ENCODE measurements around the gene ACTR5. TPM values are rescaled to one million over a fixed set of nuclear protein-coding genes. Genes with fewer than 3 reads are reported as not detected.

The ACTR5 gene
- total and polyA plus RNA-seq, 2 donors (not counting 1 experiment from before 2014, with no cell fraction given), result 4.4 to 5.9 TPM

DNA sequence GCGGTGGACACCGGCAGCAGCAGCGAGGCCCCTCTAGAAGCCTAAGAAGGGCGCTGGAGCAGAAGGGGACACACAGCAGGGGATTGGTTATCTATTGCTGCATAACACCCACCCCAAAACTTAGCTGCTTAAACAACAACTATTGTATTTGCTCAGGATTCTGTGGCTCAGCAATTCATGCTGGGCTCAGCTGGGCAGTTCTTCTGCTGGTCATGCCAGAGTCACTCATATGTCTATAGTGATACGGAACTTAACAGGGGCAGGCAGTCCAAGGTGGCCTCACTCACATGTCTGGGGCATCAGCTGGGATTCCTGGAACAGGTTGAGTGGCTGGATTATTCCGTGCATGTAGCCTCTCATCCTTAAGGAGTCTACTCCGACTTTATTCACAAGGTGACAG is 39.6 kb downstream of the ACTR5 start:
- Histone ChIP-seq H3K36me3 (ENCODE audit: control insufficient read depth, insufficient read depth, low read length) (no peaks in the 10 kb centered on the region), H3K4me1 (ENCODE audit: control insufficient read depth, extremely low read depth, insufficient read depth, low read length) (peaks cover 2% of the 10 kb centered on the region), H3K4me2 (ENCODE audit: extremely low read depth, insufficient read depth, low read length) (no peak overlapping the region), H3K4me3 (replicated peaks in 1 of 4; ENCODE audit: control extremely low read depth in 1 of 4, insufficient read depth in 1 of 4, low read depth in 3 of 4, low read length in 4 of 4) (no peak overlapping the region), H2AFZ (ENCODE audit: low read length) (no peak overlapping the region), H3K27me3 (ENCODE audit: control insufficient read depth, insufficient read depth, low read length) (no peaks in the 10 kb centered on the region), H3K79me2 (ENCODE audit: control insufficient read depth, insufficient read depth, low read length) (no peaks in the 10 kb centered on the region), H3K27ac (ENCODE audit: insufficient read depth, low read length) (no peak overlapping the region), H3K9ac (ENCODE audit: insufficient read depth, low read length) (no peak overlapping the region), H4K20me1 (ENCODE audit: control insufficient read depth, extremely low read depth, insufficient read depth, low read length) (no peaks in the 10 kb centered on the region), H3K9me3 (ENCODE audit: control insufficient read depth, insufficient read depth, low read depth, low read length) (no peaks in the 10 kb centered on the region)
- DNase-seq (ENCODE audit: low read depth in 2 of 2), result no peak
- TF ChIP-seq, protein P1, sequence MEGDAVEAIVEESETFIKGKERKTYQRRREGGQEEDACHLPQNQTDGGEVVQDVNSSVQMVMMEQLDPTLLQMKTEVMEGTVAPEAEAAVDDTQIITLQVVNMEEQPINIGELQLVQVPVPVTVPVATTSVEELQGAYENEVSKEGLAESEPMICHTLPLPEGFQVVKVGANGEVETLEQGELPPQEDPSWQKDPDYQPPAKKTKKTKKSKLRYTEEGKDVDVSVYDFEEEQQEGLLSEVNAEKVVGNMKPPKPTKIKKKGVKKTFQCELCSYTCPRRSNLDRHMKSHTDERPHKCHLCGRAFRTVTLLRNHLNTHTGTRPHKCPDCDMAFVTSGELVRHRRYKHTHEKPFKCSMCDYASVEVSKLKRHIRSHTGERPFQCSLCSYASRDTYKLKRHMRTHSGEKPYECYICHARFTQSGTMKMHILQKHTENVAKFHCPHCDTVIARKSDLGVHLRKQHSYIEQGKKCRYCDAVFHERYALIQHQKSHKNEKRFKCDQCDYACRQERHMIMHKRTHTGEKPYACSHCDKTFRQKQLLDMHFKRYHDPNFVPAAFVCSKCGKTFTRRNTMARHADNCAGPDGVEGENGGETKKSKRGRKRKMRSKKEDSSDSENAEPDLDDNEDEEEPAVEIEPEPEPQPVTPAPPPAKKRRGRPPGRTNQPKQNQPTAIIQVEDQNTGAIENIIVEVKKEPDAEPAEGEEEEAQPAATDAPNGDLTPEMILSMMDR (conservative IDR thresholded peaks at IDR 0.05 in 1 of 2, IDR thresholded peaks at IDR 0.05 in 1 of 2; ENCODE audit: low read depth in 1 of 2, low read length in 2 of 2), result no peak
- no peak for TF ChIP-seq EZH2 (IDR thresholded peaks at IDR 0.05; ENCODE audit: low read length, missing control alignments)

DNA sequence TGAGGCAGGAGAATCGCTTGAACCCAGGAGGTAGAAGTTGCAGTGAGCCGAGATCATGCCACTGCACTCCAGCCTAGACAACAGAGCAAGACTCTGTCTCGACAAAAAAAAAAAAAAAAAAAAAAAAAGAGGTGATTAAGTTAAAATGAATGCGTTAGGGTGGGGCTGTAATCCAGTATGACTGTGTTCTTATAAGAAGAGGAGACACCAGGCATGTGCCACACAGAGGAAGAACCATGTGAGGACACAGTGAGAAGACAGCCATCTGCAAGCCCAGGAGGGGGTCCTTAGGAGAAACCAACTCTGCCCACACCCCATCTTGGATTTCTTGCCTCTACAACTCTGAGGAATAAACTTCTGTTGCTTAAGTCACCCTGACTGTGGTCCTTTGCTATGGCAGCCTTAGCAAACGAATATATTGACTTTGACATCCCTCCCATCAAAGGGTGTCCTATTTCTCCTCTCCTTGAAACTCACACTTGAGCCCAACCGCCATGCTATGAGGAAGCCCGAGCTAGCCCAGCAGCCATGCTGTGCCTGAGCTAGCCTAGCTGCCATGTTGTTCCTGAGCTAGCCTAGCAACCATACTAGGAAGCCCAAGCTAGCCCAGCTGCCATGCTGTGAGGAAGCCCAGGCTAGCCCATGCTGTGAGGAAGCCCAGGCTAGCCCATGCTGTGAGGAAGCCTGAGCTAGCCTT is 41.4 kb downstream of the ACTR5 start:
- Histone ChIP-seq H3K4me1 (ENCODE audit: control insufficient read depth, extremely low read depth, insufficient read depth, low read length) (peaks cover 2% of the 10 kb centered on the region), H3K27ac (ENCODE audit: insufficient read depth, low read length) (no peak overlapping the region), H4K20me1 (ENCODE audit: control insufficient read depth, extremely low read depth, insufficient read depth, low read length) (no peaks in the 10 kb centered on the region), H3K79me2 (ENCODE audit: control insufficient read depth, insufficient read depth, low read length) (no peaks in the 10 kb centered on the region), H3K36me3 (ENCODE audit: control insufficient read depth, insufficient read depth, low read length) (no peaks in the 10 kb centered on the region), H2AFZ (ENCODE audit: low read length) (no peak overlapping the region), H3K4me2 (ENCODE audit: extremely low read depth, insufficient read depth, low read length) (no peak overlapping the region), H3K27me3 (ENCODE audit: control insufficient read depth, insufficient read depth, low read length) (no peaks in the 10 kb centered on the region), H3K9ac (ENCODE audit: insufficient read depth, low read length) (no peak overlapping the region), H3K4me3 (replicated peaks in 1 of 4; ENCODE audit: control extremely low read depth in 1 of 4, insufficient read depth in 1 of 4, low read depth in 3 of 4, low read length in 4 of 4) (no peak overlapping the region), H3K9me3 (ENCODE audit: control insufficient read depth, insufficient read depth, low read depth, low read length) (no peaks in the 10 kb centered on the region)
- DNase-seq (ENCODE audit: low read depth in 2 of 2), result peak; percentile 40 to 54
- TF ChIP-seq, protein P1 (conservative IDR thresholded peaks at IDR 0.05 in 1 of 2, IDR thresholded peaks at IDR 0.05 in 1 of 2; ENCODE audit: low read depth in 1 of 2, low read length in 2 of 2), result no peak
- TF ChIP-seq EZH2 (IDR thresholded peaks at IDR 0.05; ENCODE audit: low read length, missing control alignments), result no peak

DNA sequence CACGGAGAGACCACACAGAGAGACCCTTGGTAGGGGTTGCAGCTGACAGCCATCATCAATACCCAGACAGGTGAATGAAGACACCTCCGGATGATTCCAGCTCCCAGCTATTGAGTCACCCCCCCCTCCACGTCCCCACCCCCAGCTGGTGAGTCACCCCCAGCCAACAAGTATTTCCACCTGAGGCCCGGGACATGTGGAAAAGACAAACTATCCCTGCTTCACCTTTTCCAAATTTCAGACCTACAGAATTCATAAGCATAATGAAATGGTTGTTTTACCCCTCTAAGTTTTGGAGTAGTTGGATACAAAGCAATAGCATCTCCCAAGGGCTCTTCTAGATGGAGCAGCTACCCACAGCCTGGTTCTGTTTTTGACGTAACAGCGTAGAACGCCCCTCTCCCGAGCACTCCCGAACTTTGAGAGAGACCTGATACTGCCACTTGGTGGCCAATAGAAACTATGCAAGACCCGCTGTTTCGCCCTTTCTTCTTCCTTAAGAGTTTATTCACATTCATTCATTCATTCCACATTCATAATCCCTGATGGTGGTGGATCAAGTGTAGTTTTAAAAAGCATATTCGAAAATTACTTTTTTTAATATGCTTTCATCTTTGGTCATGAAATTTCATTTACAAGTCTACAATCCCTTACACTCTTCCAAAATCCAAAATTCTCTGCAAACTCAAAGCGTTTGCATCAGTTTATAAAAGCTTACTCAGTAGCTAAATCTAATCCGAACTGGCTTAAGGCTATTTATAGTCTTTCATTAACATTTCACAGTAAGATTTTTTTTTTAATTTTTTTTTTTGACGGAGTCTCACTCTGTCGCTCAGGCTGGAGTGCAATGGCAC is 42.2 kb downstream of the ACTR5 start:
- Histone ChIP-seq H3K4me2 (ENCODE audit: extremely low read depth, insufficient read depth, low read length) (no peak overlapping the region), H3K9me3 (ENCODE audit: control insufficient read depth, insufficient read depth, low read depth, low read length) (no peaks in the 10 kb centered on the region), H3K9ac (ENCODE audit: insufficient read depth, low read length) (no peak overlapping the region), H3K36me3 (ENCODE audit: control insufficient read depth, insufficient read depth, low read length) (no peaks in the 10 kb centered on the region), H2AFZ (ENCODE audit: low read length) (no peak overlapping the region), H4K20me1 (ENCODE audit: control insufficient read depth, extremely low read depth, insufficient read depth, low read length) (no peaks in the 10 kb centered on the region), H3K27me3 (ENCODE audit: control insufficient read depth, insufficient read depth, low read length) (no peaks in the 10 kb centered on the region), H3K4me3 (replicated peaks in 1 of 4; ENCODE audit: control extremely low read depth in 1 of 4, insufficient read depth in 1 of 4, low read depth in 3 of 4, low read length in 4 of 4) (no peak overlapping the region), H3K4me1 (ENCODE audit: control insufficient read depth, extremely low read depth, insufficient read depth, low read length) (peaks cover 2% of the 10 kb centered on the region), H3K27ac (ENCODE audit: insufficient read depth, low read length) (no peak overlapping the region), H3K79me2 (ENCODE audit: control insufficient read depth, insufficient read depth, low read length) (no peaks in the 10 kb centered on the region)
- TF ChIP-seq, protein P1 (conservative IDR thresholded peaks at IDR 0.05 in 1 of 2, IDR thresholded peaks at IDR 0.05 in 1 of 2; ENCODE audit: low read depth in 1 of 2, low read length in 2 of 2), result peak in 1 of 2 donors; percentile 73
- no peak for TF ChIP-seq EZH2 (IDR thresholded peaks at IDR 0.05; ENCODE audit: low read length, missing control alignments)
- DNase-seq (ENCODE audit: low read depth in 2 of 2), result peak; percentile 31 to 48

All from fibroblast of lung (primary cell).